CD1c-positive myeloid dendritic cell (primary cell): ENCODE measurements around the gene RNF224.

ENCODE experiments used
- DNase-seq: peaks from one replicate; pipeline ENCODE4 v3.0.0-alpha.2; 2016; ENCODE audit errors: extremely low spot score

Gene RNF224

GRCh38 chr9:137227054-137227852 is at the start of gene RNF224:
TSS of gene RNF224 (plus strand) at chr9:137227502. CDS start at chr9:137228336, 834 bp downstream.
- DNase-seq: peak; percentile 79

GRCh38 chr9:137178201-137178938 is 48.9 kb upstream of the RNF224 start:
- no peak for DNase-seq

GRCh38 chr9:137178939-137179630 is 48.2 kb upstream of the RNF224 start:
- DNase-seq: no peak

GRCh38 chr9:137179761-137180160 is 47.5 kb upstream of the RNF224 start:
- DNase-seq: no peak

GRCh38 chr9:137180491-137180890 is 46.8 kb upstream of the RNF224 start:
- no peak for DNase-seq

- no peak for DNase-seq
Measured at GRCh38 chr9:137181680-137182079, 45.6 kb upstream of the RNF224 start.

GRCh38 chr9:137182836-137183235 is 44.5 kb upstream of the RNF224 start:
- DNase-seq: no peak

GRCh38 chr9:137183980-137184595 is 43.2 kb upstream of the RNF224 start:
- no peak for DNase-seq

- no peak for DNase-seq
Measured at GRCh38 chr9:137184881-137185660, 42.2 kb upstream of the RNF224 start.

GRCh38 chr9:137185921-137186320 is 41.4 kb upstream of the RNF224 start:
- no peak for DNase-seq

- no peak for DNase-seq
Measured at GRCh38 chr9:137186385-137186784, 40.9 kb upstream of the RNF224 start.

- DNase-seq: no peak
Measured at GRCh38 chr9:137187386-137187785, 39.9 kb upstream of the RNF224 start.

- DNase-seq: no peak
Measured at GRCh38 chr9:137188086-137188489, 39.2 kb upstream of the RNF224 start.

- peak; percentile 98 for DNase-seq
Measured at GRCh38 chr9:137188490-137189296, 38.6 kb upstream of the RNF224 start, which contains the start of the genes ANAPC2 and SSNA1. TSS of gene ANAPC2 (minus strand) at chr9:137188560. CDS start at chr9:137188532, 28 bp downstream. TSS of gene SSNA1 (plus strand) at chr9:137188676. CDS start at chr9:137188727, 51 bp downstream.

GRCh38 chr9:137189297-137190295 is 37.7 kb upstream of the RNF224 start:
- DNase-seq: no peak

GRCh38 chr9:137190315-137190856 is 36.9 kb upstream of the RNF224 start:
- DNase-seq: no peak

- no peak for DNase-seq
Measured at GRCh38 chr9:137191245-137191644, 36.1 kb upstream of the RNF224 start.

GRCh38 chr9:137191691-137192447 is 35.4 kb upstream of the RNF224 start:
- no peak for DNase-seq
